K562 (cell line): ENCODE results near the gene ADGRB2. TPM values are rescaled to one million over a fixed set of nuclear protein-coding genes. Genes with fewer than 3 reads are reported as not detected.

Experiments used
- CEBPG ChIP-seq, 3 experiments: fragments of 200-800 bp in 1 of 3; sonication (Bioruptor generic) in 1 of 3; sonication (generic) in 1 of 3; formaldehyde crosslinking in 1 of 3; IDR thresholded peaks in 2 of 3; conservative IDR thresholded peaks in 1 of 3; 2 replicates each; pipeline versions ENCODE4 v1.6.1 to v1.8.0; 2016 to 2022; ENCODE audit warnings: missing compliant biosample characterization in 2 of 3, missing genetic modification characterization in 2 of 3, mild to moderate bottlenecking in 1 of 3, missing genetic modification reagents in 1 of 3
- DDX20 ChIP-seq: fragments of 450-650 bp; IDR thresholded peaks from 2 replicates; pipeline ENCODE4 v1.6.1; 2016; ENCODE audit warnings: missing genetic modification characterization, low read depth, mild to moderate bottlenecking, missing compliant biosample characterization, moderate library complexity
- FOXJ3 ChIP-seq: sonication (generic); formaldehyde crosslinking; IDR thresholded peaks from 2 replicates; pipeline ENCODE4 v1.4.0; 2020; ENCODE audit warnings: mild to moderate bottlenecking, missing genetic modification reagents
- FOXP4 ChIP-seq: sonication (generic); formaldehyde crosslinking; IDR thresholded peaks from 2 replicates; pipeline ENCODE4 v1.8.0; 2022; ENCODE audit warnings: mild to moderate bottlenecking, missing genetic modification reagents, borderline replicate concordance
- MCM7 ChIP-seq, 2 experiments: fragments of 450-650 bp; IDR thresholded peaks; 2 replicates each; pipeline ENCODE4 v1.6.1; 2016 to 2018
- RB1 ChIP-seq: fragments of 450-650 bp; IDR thresholded peaks from 2 replicates; pipeline ENCODE4 v1.6.1; 2017; ENCODE audit warnings: low read depth, mild to moderate bottlenecking
- SAFB2 ChIP-seq: fragments of 200-400 bp; formaldehyde crosslinking; IDR thresholded peaks from 2 replicates; pipeline ENCODE4 v1.6.1; 2018; ENCODE audit warnings: borderline replicate concordance, low read length, low read depth, moderate library complexity; ENCODE audit not compliant: severe bottlenecking
- SMAD4 ChIP-seq: fragments of 250-450 bp; sonication (Bioruptor Pico); conservative IDR thresholded peaks from 2 replicates; pipeline ENCODE4 v1.8.0; 2021; ENCODE audit warnings: inconsistent platforms, mild to moderate bottlenecking, moderate library complexity
- SMARCA4 ChIP-seq: fragments of 450-650 bp; IDR thresholded peaks from 2 replicates; pipeline ENCODE4 v1.6.1; 2016
- TFAP4 ChIP-seq: sonication (generic); formaldehyde crosslinking; IDR thresholded peaks from 2 replicates; pipeline ENCODE4 v1.8.0; 2022; ENCODE audit warnings: missing genetic modification reagents, mild to moderate bottlenecking, moderate library complexity, borderline replicate concordance
- U2AF1 ChIP-seq: fragments of 200-400 bp; formaldehyde crosslinking; optimal IDR thresholded peaks from 2 replicates; pipeline ENCODE3; 2017; ENCODE audit warnings: mild to moderate bottlenecking, low read depth, low read length, moderate library complexity
- ZFPM2 ChIP-seq: fragments of 250-450 bp; sonication (Bioruptor Pico); IDR thresholded peaks from 2 replicates; pipeline ENCODE4 v1.5.1; 2022; ENCODE audit warnings: mild to moderate bottlenecking
- ZNF121 ChIP-seq: sonication (generic); formaldehyde crosslinking; conservative IDR thresholded peaks from 2 replicates; pipeline ENCODE4 v1.8.0; 2022; ENCODE audit warnings: missing genetic modification reagents
- polyA plus RNA-seq, 8 experiments: library from polyadenylated mRNA; depleted of rRNA in 4 of 8; stranded (reverse) in 5 of 8; unstranded in 3 of 8; fragments of >200 nt; fragmentation: Nextera tagmentation in 2 of 8; fragmentation: Illumina TruSeq in 1 of 8; extraction: Ambion mirVana in 2 of 8; extraction: Trizol in 1 of 8; gene quantifications; 2 replicates each; pipeline versions ENCODE4 v1.2.1 to v1.2.3, GENCODE V29; 2011 to 2014; ENCODE audit warnings: inconsistent platforms in 1 of 8, missing spikeins in 1 of 8
- total RNA-seq, 7 experiments: library from RNA; depleted of rRNA in 6 of 7; stranded (reverse); fragments of >200 nt in 6 of 7; fragmentation: Illumina TruSeq in 2 of 7; extraction: Trizol in 2 of 7; gene quantifications; 2 replicates each; pipeline versions ENCODE4 v1.2.1 to v1.2.3, GENCODE V29; 2011 to 2021; ENCODE audit warnings: low replicate concordance in 1 of 7
- TF ChIP-seq, protein P1 (sequence below), 2 experiments: fragments of 250-450 bp in 1 of 2; fragments of 450-650 bp in 1 of 2; sonication (Bioruptor Pico) in 1 of 2; IDR thresholded peaks; 2 replicates each; pipeline versions ENCODE4 v1.6.1 to v1.8.0; 2016 to 2021; ENCODE audit warnings: mild to moderate bottlenecking in 2 of 2, moderate library complexity in 2 of 2, missing compliant biosample characterization in 1 of 2, missing genetic modification characterization in 1 of 2
- TF ChIP-seq, protein P2 (sequence below): fragments of 250-450 bp; sonication (Bioruptor Pico); IDR thresholded peaks from 2 replicates; pipeline ENCODE4 v1.5.1; 2021; ENCODE audit warnings: mild to moderate bottlenecking
- TF ChIP-seq, protein P3 (sequence below): fragments of 450-650 bp; IDR thresholded peaks from 2 replicates; pipeline ENCODE4 v1.7.1; 2018; ENCODE audit warnings: mild to moderate bottlenecking, low read depth; ENCODE audit not compliant: partially characterized antibody

The ADGRB2 gene
- total and polyA plus RNA-seq, 9 of the 15 experiments (the other 6 are each of a cell fraction or from before 2014, with no cell fraction given): 0.04 to 0.23 (median 0.20) TPM; not detected in 2

- TF ChIP-seq, protein P1, sequence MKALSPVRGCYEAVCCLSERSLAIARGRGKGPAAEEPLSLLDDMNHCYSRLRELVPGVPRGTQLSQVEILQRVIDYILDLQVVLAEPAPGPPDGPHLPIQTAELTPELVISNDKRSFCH (CRISPR knock-in tag; IDR thresholded peaks at IDR 0.05): no peak
- TF ChIP-seq, protein P1 (tag; IDR thresholded peaks at IDR 0.05): 0 out of 2 replicates have a peak, but pooled peaks have one; percentile 34
- TF ChIP-seq FOXP4 (CRISPR knock-in tag) (no peak), ZFPM2 (no peak), U2AF1 (no peak), FOXJ3 (CRISPR knock-in tag) (no peak), DDX20 (no peak), TFAP4 (CRISPR knock-in tag) (peak; percentile 62; the same call in 1 of the 2 replicates), CEBPG (CRISPR knock-in tag; IDR thresholded peaks at IDR 0.05) (0 out of 2 replicates have a peak, but pooled peaks have one; percentile 40), CEBPG (tag; conservative IDR thresholded peaks at IDR 0.05 in 1 of 2, IDR thresholded peaks at IDR 0.05 in 1 of 2) (no peak), MCM7 (IDR thresholded peaks at IDR 0.05) (no peak), SAFB2 (no peak), SMARCA4 (no peak), SMAD4 (no peak), RB1 (no peak; the same call in 1 of the 2 replicates), ZNF121 (CRISPR knock-in tag) (no peak)
- TF ChIP-seq, protein P2, sequence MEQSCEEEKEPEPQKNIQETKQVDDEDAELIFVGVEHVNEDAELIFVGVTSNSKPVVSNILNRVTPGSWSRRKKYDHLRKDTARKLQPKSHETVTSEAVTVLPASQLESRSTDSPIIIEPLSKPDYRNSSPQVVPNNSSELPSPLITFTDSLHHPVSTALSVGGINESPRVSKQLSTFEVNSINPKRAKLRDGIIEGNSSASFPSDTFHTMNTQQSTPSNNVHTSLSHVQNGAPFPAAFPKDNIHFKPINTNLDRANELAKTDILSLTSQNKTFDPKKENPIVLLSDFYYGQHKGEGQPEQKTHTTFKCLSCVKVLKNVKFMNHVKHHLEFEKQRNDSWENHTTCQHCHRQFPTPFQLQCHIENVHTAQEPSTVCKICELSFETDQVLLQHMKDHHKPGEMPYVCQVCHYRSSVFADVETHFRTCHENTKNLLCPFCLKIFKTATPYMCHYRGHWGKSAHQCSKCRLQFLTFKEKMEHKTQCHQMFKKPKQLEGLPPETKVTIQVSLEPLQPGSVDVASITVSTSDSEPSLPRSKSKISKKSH (CRISPR knock-in tag): no peak
- TF ChIP-seq, protein P3, sequence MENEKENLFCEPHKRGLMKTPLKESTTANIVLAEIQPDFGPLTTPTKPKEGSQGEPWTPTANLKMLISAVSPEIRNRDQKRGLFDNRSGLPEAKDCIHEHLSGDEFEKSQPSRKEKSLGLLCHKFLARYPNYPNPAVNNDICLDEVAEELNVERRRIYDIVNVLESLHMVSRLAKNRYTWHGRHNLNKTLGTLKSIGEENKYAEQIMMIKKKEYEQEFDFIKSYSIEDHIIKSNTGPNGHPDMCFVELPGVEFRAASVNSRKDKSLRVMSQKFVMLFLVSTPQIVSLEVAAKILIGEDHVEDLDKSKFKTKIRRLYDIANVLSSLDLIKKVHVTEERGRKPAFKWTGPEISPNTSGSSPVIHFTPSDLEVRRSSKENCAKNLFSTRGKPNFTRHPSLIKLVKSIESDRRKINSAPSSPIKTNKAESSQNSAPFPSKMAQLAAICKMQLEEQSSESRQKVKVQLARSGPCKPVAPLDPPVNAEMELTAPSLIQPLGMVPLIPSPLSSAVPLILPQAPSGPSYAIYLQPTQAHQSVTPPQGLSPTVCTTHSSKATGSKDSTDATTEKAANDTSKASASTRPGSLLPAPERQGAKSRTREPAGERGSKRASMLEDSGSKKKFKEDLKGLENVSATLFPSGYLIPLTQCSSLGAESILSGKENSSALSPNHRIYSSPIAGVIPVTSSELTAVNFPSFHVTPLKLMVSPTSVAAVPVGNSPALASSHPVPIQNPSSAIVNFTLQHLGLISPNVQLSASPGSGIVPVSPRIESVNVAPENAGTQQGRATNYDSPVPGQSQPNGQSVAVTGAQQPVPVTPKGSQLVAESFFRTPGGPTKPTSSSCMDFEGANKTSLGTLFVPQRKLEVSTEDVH: peak; percentile 21
Measured at GRCh38 chr1:31715087-31715872, 48.9 kb downstream of the ADGRB2 start (continued).
